ENCODE data around the gene HOXC6. TPM values are rescaled to one million over a fixed set of nuclear protein-coding genes. Genes with fewer than 3 reads are reported as not detected.

The HOXC6 gene
- total and polyA plus RNA-seq, 2 of the 13 experiments (the other 11 are each of a cell fraction or from before 2014, with no cell fraction given) = not detected

- ChIA-PET CTCF (ENCODE audit: low intra/inter-chr PET ratio, low total read pairs) (no interaction called here), POLR2A (no interaction called here)
- BruUV-seq (replicated peaks) = no TSS peak
- no peak for ATAC-seq
- 13% methylated on average over 5 of the region's 5 CpGs for WGBS (ENCODE audit: low lambda C conversion rate)
- Histone ChIP-seq H3K4me3 (replicated peaks in 1 of 3; ENCODE audit: insufficient read depth in 1 of 3, low read depth in 2 of 3, low read length in 3 of 3) (no peak overlapping the region), H3K27me3 (ENCODE audit: control insufficient read depth in 1 of 2, insufficient read depth in 2 of 2, low read length in 2 of 2) (peaks cover 5 to 67% of the 10 kb centered on the region in 2 experiments), H2AFZ (ENCODE audit: low read length) (no peak overlapping the region), H4K20me1 (ENCODE audit: insufficient read depth, low read length) (no peaks in the 10 kb centered on the region), H3K36me3 (replicated peaks in 1 of 2; ENCODE audit: control insufficient read depth in 1 of 2, insufficient read depth in 2 of 2, low read length in 2 of 2) (no peaks in the 10 kb centered on the region), H3K79me2 (ENCODE audit: insufficient read depth, low read length) (no peaks in the 10 kb centered on the region), H3K4me2 (ENCODE audit: low read depth, low read length) (no peak overlapping the region), H3K9me3 (ENCODE audit: low read length) (no peaks in the 10 kb centered on the region), H3K9ac (ENCODE audit: insufficient read depth, low read depth, low read length) (no peak overlapping the region), H3K27ac (ENCODE audit: extremely low read length, insufficient read depth, low read length) (no peak overlapping the region), H3K4me1 (ENCODE audit: insufficient read depth, low read length) (no peaks in the 10 kb centered on the region)
- in situ Hi-C loops (cut with HindIII; ENCODE audit: extremely low pct_ligation_motif_present, low pct_unique_long_range_greater_than_20kb) = no loop called here
- DNase-seq (ENCODE audit: low spot score) = no peak
- intact Hi-C loops (cut with micrococcal nuclease; ENCODE audit: unreplicated experiment) = no loop called here
- no peak for FAIRE-seq
- no peak for TF ChIP-seq WIZ (CRISPR knock-in tag; IDR thresholded peaks at IDR 0.05)
Measured at GRCh38 chr12:54044425-54045103, 16.3 kb downstream of the HOXC6 start.

DNA sequence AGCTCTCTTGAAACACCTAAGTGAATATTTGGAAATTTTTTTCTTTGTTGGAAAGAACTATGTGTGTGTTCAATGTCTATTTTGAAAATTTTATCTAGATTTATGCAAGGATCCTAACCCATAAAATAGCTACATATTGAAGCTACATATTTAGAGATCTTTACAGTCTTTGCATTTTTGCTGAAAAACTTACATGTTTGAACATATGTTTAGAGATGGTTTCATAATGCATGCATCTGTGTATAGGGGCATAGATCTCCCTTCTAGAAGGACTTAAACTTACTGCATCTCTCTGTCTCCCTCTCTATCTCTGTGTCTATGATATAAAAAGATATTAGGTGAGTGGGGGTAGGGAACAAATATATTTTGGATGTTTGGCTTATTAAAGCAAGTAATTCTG, 17.2 kb downstream of the HOXC6 start:
- Histone ChIP-seq H3K36me3 (replicated peaks in 1 of 2; ENCODE audit: control insufficient read depth in 1 of 2, insufficient read depth in 2 of 2, low read length in 2 of 2) (no peaks in the 10 kb centered on the region), H3K27ac (ENCODE audit: extremely low read length, insufficient read depth, low read length) (no peak overlapping the region), H4K20me1 (ENCODE audit: insufficient read depth, low read length) (no peaks in the 10 kb centered on the region), H2AFZ (ENCODE audit: low read length) (no peak overlapping the region), H3K9ac (ENCODE audit: insufficient read depth, low read depth, low read length) (no peak overlapping the region), H3K4me1 (ENCODE audit: insufficient read depth, low read length) (no peaks in the 10 kb centered on the region), H3K4me3 (replicated peaks in 1 of 3; ENCODE audit: insufficient read depth in 1 of 3, low read depth in 2 of 3, low read length in 3 of 3) (no peak overlapping the region), H3K4me2 (ENCODE audit: low read depth, low read length) (no peak overlapping the region), H3K27me3 (ENCODE audit: control insufficient read depth in 1 of 2, insufficient read depth in 2 of 2, low read length in 2 of 2) (peaks cover 5 to 67% of the 10 kb centered on the region in 2 experiments), H3K79me2 (ENCODE audit: insufficient read depth, low read length) (no peaks in the 10 kb centered on the region), H3K9me3 (ENCODE audit: low read length) (no peaks in the 10 kb centered on the region)
- FAIRE-seq (no peak), ATAC-seq (no peak), DNase-seq (ENCODE audit: low spot score) (no peak)
- POLR2A ChIA-PET = no interaction called here
- in situ Hi-C loops (cut with HindIII; ENCODE audit: extremely low pct_ligation_motif_present, low pct_unique_long_range_greater_than_20kb) (no loop called here), intact Hi-C loops (cut with micrococcal nuclease; ENCODE audit: unreplicated experiment) (no loop called here)
- no TSS peak for BruUV-seq (replicated peaks)
- CTCF ChIA-PET (ENCODE audit: low intra/inter-chr PET ratio, low total read pairs) = no interaction called here
- no peak for TF ChIP-seq CBFB (CRISPR knock-in tag; IDR thresholded peaks at IDR 0.05)
- no peak for TF ChIP-seq SSRP1 (CRISPR knock-in tag; IDR thresholded peaks at IDR 0.05)
- TF ChIP-seq KDM6A (CRISPR knock-in tag; IDR thresholded peaks at IDR 0.05; ENCODE audit: low read depth) = no peak
- no peak for TF ChIP-seq RBM22 (optimal IDR thresholded peaks at IDR 0.05; ENCODE audit: low read length)
- TF ChIP-seq, protein P1, sequence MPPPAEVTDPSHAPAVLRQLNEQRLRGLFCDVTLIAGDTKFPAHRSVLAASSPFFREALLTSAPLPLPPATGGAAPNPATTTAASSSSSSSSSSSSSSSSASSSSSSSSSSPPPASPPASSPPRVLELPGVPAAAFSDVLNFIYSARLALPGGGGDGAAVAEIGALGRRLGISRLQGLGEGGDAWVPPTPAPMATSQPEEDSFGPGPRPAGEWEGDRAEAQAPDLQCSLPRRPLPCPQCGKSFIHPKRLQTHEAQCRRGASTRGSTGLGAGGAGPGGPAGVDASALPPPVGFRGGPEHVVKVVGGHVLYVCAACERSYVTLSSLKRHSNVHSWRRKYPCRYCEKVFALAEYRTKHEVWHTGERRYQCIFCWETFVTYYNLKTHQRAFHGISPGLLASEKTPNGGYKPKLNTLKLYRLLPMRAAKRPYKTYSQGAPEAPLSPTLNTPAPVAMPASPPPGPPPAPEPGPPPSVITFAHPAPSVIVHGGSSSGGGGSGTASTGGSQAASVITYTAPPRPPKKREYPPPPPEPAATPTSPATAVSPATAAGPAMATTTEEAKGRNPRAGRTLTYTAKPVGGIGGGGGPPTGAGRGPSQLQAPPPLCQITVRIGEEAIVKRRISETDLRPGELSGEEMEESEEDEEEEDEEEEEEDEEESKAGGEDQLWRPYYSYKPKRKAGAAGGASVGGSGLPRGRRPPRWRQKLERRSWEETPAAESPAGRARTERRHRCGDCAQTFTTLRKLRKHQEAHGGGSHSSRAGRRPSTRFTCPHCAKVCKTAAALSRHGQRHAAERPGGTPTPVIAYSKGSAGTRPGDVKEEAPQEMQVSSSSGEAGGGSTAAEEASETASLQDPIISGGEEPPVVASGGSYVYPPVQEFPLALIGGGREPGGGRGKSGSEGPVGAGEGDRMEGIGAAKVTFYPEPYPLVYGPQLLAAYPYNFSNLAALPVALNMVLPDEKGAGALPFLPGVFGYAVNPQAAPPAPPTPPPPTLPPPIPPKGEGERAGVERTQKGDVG (CRISPR knock-in tag; IDR thresholded peaks at IDR 0.05; ENCODE audit: borderline replicate concordance) = no peak
- TF ChIP-seq, protein P2, sequence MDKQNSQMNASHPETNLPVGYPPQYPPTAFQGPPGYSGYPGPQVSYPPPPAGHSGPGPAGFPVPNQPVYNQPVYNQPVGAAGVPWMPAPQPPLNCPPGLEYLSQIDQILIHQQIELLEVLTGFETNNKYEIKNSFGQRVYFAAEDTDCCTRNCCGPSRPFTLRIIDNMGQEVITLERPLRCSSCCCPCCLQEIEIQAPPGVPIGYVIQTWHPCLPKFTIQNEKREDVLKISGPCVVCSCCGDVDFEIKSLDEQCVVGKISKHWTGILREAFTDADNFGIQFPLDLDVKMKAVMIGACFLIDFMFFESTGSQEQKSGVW (CRISPR knock-in tag; IDR thresholded peaks at IDR 0.05; ENCODE audit: borderline replicate concordance) = no peak
- no peak for TF ChIP-seq MXD1 (CRISPR knock-in tag; IDR thresholded peaks at IDR 0.05)
- TF ChIP-seq, protein P3, sequence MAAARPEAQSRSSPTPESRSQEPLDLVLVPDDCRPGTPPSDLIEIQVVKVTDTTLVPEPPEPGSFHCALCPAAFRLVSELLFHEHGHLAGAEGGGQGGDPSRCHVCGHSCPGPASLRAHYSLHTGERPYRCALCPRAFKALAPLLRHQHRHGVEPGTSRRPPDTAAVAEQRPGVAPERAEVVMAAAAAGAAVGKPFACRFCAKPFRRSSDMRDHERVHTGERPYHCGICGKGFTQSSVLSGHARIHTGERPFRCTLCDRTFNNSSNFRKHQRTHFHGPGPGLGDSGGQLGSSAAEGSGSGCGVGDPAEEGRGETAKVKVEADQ (CRISPR knock-in tag; IDR thresholded peaks at IDR 0.05; ENCODE audit: borderline replicate concordance) = no peak
- TF ChIP-seq, protein P4, sequence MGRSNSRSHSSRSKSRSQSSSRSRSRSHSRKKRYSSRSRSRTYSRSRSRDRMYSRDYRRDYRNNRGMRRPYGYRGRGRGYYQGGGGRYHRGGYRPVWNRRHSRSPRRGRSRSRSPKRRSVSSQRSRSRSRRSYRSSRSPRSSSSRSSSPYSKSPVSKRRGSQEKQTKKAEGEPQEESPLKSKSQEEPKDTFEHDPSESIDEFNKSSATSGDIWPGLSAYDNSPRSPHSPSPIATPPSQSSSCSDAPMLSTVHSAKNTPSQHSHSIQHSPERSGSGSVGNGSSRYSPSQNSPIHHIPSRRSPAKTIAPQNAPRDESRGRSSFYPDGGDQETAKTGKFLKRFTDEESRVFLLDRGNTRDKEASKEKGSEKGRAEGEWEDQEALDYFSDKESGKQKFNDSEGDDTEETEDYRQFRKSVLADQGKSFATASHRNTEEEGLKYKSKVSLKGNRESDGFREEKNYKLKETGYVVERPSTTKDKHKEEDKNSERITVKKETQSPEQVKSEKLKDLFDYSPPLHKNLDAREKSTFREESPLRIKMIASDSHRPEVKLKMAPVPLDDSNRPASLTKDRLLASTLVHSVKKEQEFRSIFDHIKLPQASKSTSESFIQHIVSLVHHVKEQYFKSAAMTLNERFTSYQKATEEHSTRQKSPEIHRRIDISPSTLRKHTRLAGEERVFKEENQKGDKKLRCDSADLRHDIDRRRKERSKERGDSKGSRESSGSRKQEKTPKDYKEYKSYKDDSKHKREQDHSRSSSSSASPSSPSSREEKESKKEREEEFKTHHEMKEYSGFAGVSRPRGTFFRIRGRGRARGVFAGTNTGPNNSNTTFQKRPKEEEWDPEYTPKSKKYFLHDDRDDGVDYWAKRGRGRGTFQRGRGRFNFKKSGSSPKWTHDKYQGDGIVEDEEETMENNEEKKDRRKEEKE (IDR thresholded peaks at IDR 0.05) = no peak

All from HepG2 (cell line).